NCI-H526 treated with DMSO at 0.1 percent for 48 hours (cell line): ENCODE data around the gene CHTF18.
"Not testable (repeated sequence)": the region's sequence is repeated elsewhere in the genome, so short reads cannot be mapped to it uniquely, and the experiment has no call there.

Source experiments
- DNase-seq: peaks from one replicate; lab custom pipeline; 2025; lab: John Stamatoyannopoulos, UW

The CHTF18 gene

DNA sequence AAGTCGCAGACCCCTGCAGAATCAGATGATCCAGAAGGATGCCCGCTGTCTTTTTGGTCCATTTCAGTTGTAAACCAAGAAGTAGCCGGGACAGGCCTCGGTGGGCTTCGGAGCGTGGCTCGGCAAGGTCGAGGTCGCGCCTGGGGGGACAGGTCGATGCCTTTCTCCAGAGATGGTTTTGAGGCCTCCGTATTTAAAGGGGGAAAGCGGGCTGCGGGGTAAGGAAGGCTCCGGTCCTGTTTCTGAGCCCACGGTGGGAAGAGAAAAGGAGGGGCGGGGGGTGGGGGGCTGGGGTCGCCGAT is 19.6 kb downstream of the CHTF18 start:
- no peak for DNase-seq

DNA sequence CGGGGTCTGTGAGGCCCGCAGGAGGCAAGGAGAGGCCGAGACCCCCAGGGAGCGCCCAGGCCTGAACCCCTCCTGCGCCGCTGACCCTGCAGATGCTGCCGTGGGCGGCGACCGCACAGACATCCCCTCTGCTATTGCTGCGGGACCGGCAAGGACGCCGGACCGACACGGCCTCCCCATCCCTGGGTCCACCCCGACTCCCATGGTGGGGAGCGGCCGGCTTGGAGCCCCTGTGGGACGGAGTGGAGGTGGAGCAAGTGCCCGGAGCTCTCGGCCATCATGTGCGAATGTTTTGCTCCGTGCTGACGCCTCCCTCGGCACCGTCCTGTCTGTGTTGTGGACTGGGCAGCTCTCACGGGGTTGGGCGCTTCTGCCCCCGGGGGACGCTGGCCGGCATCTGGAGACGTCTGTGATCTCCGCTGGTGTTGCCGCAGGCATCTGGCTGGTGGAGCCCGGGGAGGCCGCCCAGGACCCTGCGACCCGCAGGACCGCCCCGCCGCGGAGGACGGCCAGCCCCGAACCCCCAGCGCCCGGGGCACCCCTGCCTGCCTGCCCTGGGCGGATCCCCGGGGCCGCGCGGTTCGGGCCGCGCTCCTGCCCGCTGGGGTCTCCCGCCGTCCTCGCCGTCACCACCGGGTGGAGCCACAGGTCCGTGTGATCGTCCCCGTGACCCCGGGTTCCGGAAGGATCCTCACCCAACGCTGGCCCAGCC is 24.9 kb downstream of the CHTF18 start:
- no peak for DNase-seq

- DNase-seq, result no peak
Measured at GRCh38 chr16:813916-814412, 25.5 kb downstream of the CHTF18 start.

DNA sequence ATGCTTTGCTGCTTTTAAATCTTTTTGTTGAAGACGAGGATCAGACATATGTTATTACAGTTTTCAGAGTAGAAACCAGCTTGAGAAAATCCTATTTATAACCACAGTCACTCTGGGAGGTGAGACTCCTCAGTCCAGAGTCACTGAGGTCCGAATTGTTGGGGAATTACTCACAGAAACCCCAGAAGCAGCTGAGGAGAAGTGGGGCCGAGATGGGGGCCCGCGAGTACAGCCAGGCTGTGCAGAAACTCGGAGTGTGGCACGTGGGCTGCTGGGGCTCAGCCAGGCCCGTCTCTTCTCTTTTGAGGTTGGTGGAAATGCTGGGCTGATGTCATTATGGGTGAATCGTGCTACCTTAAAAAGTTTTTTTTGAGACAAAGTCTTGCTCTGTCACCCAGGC is 26.6 kb downstream of the CHTF18 start:
- DNase-seq, result no peak

- DNase-seq, result no peak
Measured at GRCh38 chr16:815861-816260, 27.4 kb downstream of the CHTF18 start.

DNA sequence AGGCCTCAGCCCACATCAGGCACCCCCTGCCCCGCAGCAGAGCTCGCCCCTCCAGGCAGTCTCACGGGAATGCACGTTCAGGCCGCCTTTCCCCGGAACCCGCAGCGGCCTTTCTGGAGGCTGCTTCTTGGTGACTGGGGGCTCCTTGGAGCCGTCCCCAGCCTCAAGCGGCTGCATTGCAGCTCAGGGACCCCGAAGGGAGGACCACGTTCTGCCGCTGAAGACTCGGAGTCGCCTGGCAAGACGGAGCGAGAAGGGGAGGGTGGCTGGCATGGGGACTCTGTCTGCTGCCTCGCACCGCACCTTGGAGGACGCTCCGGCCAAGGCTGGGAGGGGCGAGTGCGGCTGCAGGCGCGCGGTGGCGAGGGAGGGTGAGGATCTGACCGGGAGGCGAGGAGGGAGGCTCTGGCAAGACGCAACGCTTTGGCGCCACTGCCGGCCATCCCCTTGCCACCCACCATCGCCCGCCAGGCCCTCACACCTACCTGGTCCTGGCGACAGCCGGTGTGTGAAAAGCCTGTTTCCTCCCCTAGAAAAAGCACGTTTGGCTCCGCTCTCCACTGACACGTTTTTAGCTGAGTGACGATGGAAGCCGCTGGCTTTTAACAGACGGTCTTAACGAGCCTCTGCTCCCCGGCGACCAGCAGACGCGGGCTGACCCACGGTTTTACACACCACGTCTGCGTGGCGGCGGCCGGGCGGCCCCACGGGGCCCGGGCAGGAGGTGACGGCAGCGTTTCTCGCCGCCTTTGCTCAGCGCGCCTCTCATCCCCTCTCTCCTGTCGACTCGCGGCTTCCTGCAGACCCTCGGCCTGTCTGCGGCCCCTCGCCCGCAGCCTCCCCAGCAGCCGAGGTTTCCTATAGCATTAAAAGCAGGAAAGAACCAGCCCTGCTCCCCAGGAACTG is 28.8 kb downstream of the CHTF18 start:
- DNase-seq, result no peak

DNA sequence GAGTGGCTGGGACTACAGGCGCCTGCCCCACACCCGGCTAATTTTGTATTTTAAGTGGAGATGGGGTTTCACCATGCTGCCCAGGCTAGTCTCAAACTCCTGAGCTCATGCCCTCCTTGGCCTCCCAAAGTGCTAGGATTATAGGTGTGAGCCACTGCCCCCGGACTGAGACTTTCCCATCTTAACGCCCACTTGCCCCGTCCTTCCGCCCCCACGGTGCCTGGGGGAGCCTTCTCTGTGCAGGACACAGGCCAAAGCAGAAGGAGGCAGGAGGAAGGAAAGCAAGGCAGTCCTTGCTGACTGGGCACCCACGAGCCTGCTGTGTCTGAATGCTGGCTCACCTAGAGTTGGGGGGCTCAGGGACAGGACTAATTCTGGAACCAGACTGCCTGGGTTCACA is 29.7 kb downstream of the CHTF18 start:
- DNase-seq, result no peak

GRCh38 chr16:818592-818991 is 30.2 kb downstream of the CHTF18 start:
- no peak for DNase-seq

- no peak for DNase-seq
Measured at GRCh38 chr16:819336-820043, 31.1 kb downstream of the CHTF18 start.

GRCh38 chr16:820044-820408 is 31.6 kb downstream of the CHTF18 start:
- not testable (repeated sequence) for DNase-seq

DNA sequence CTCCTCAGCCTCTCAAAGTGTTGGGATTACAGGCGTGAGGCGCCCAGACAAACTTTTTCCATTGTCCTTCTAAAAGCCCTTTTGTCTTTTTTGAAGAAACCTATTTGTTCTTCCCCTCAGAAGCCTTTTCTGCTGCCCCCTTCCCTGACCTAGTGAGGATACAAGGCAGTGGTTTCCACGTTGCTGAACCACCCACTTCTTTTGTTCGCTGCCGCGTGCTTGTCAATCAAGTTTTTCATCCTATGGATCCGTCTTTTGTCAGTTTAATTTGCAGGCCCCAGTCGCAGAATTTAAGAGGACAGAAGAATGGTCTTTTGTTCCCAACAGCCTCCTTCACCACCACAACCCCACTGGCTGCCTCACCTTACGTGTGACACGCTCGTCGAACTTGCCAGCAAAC is 32.3 kb downstream of the CHTF18 start:
- DNase-seq, result no peak

DNA sequence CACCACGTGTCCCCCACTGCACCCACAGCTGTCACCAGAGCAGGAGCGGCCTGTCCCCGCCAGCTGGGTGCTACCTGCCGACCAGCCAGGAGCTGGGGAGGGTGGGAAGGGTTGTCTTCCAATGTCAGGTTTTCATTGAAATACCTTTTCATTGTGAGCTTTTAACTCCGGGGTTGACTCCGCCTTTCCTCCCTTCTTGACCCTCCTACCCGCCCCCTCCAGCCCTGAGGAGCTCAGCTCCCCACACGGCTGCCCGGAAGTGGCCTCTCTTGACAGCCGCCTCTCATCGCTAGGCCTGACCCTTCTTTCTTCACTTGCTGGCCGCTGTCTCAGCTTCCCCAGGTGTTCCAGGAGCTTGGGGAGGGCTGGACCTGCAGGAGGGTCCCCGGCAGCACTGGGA is 33.3 kb downstream of the CHTF18 start:
- no peak for DNase-seq

DNA sequence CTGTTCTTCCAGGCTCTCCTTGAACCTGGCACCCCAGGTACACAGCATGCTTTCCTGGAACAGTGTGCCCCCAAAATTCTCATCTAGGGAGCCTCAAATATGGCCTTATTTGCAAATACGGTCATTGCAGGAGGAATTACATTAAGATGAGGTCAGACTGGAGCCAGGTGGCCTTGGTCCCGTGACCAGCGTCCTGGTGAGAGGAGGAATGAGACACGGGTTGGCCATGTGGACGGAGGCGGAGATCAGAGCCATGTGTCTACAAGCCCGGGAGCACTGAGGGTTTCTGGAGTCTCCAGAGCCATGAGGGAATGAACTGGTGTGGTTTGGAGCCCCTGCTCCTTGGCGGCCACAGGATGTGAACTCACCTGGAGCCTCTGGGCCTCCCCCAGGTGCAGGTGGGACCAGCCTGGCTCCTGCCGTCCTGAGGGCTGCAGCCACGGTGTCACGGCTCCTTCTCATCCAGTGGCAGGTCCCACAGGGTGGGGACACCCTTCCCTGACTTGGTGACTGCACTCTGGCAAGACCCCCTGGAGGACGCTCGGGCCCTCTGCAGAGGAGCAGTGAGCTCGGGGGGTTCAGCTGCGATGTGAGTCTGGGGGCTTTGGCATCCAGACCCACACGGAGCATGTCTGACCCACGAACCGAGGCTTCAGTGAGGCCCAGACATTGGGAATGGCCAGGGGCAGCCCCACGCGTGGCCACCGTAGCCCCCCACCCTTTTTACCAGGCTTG is 33.9 kb downstream of the CHTF18 start:
- DNase-seq, result no peak

DNA sequence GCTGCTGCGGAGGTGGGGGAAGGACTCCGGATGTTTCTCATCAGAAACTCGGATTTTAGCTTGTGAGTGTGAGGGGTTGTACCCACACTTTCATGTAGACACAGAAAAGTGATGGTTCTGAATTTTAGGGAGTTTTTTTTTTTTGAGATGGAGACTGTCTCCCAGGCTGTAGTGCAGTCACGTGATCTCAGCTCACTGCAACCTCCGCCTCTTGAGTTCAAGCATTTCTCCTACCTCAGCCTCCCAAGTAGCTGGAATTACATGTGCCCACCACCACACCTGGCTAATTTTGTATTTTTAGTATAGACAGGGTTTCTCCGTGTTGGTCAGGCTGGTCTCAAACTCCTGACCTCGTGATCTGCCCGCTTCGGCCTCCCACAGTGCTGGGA is 34.5 kb downstream of the CHTF18 start:
- no peak for DNase-seq

DNA sequence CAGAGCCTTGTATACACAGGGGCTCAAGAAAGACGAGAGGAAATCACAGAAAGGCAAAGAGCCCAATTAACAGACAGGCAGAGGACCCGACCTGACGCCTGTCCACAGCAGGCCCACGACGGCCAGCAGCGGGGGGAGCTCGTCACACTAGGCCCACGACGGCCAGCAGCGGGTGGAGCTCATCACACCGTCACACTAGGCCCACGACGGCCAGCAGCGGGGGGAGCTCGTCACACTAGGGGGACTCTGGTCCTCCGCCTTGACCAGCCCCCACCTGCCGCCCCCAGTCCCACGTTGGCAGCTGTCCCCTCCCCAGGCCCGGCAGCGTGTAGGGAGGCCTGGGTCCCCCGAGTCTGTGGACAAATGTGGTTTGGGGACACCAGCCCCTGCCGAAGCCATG is 35.8 kb downstream of the CHTF18 start:
- no peak for DNase-seq

- DNase-seq, result no peak
Measured at GRCh38 chr16:824601-825000, 36.2 kb downstream of the CHTF18 start.

- no peak for DNase-seq
Measured at GRCh38 chr16:825341-826061, 37.1 kb downstream of the CHTF18 start.

- DNase-seq, result no peak
Measured at GRCh38 chr16:827513-827912, 39.1 kb downstream of the CHTF18 start.

DNA sequence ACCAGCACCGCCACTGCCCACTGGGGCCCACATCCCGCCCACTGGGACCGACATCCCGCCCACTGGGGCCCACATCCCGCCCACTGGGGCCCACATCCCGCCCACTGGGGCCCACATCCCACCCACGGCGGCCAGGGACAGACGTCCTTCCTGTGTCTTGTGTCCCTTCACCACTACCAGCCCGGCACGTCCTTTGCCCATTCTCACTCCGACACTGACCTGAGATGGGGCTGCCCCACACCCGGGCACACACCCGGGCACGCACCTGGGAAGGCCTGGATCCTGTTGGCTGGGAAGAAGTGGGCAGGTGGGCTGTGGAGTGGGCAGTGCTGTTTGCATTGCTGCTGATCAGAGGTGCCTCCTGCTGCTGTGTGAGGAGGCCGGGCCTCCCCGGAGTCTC is 40.5 kb downstream of the CHTF18 start:
- no peak for DNase-seq

DNA sequence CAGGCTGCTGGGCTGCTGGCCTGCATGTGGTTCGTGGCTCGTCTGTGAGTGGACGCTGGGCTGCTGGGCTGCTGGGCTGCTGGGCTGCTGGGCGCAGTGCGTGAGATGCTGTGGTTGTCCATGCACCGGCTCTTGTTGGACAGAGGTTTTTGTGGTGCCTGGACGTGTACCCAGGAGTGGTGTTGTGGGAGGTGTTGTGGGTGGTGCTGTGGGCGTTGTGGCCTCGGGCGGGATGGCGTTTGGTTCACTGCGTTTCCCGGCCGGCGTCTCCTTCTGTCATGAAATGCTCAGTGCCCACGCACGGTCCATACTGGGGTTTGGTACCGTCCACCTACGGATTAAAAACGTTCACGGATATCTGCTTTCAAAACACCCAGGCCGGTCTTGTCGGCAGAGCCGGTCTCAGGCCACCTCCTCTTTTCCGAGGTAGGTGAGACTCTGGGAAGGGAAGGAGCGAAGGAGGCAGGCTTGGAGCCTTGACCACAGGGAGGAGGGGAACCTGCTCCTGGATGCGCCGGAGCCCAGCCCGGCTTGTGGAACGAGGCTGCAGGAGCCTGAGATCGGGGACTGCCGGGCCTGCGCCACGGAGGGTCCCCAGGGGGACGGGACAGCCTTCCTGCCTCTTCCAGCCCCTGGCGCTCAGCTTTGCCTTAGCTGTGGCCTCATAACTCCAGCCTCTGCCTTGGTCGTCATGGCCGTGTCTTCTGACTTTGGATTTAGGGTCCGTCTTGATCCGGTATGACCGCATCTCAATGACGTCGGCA is 41.9 kb downstream of the CHTF18 start:
- no peak for DNase-seq
